Nucleus accumbens (tissue), 56 donors: ENCODE results near the gene FGF14.
A peak's percentile ranks its signal among the peaks of the same experiment; 100 is the strongest.
"Not testable (repeated sequence)": the region's sequence is repeated elsewhere in the genome, so short reads cannot be mapped to it uniquely, and the experiment has no call there.

Experiments
- DNase-seq, 56 donors: peaks; one replicate each; lab custom pipeline; 2025; lab: John Stamatoyannopoulos, UW

FGF14 gene

DNA sequence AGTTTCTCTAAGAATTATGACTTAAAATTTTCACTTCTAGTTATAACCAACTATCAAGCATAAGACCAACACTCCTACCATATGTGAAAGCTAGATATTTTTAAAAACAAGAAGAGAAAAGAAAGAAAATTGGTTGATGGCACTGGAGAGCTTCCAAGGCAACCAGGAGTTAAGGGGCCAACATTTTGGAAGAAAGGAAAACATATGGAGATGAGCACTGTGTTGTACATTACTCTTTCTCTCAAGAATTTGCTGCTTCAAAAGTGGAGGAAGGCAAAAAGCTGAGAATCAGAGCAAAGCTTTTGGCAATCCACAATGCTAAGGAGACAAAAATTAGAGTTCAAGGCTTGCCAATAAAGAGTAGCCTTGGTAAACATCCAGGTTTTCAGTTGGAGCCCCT is 503.2 kb downstream of the FGF14 start:
- no peak for DNase-seq

DNA sequence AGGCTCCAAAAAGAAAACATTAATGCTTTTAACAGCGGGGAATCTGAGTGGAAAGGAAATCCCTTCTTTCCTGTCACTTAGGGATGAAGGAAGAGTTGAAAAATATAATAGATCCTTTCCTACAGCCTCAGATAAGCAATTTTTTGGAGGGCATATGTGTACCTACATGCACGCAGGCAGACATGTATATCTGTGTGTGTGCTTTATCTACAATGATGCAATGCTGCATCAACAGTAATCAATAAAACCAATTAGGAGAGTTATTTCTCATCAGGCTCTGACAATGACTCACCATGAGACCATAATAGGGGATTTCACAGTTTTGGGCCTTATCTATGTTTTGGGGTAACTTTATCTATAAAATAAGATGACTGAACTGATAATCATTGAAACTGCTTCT is 505.3 kb downstream of the FGF14 start:
- no peak for DNase-seq

DNA sequence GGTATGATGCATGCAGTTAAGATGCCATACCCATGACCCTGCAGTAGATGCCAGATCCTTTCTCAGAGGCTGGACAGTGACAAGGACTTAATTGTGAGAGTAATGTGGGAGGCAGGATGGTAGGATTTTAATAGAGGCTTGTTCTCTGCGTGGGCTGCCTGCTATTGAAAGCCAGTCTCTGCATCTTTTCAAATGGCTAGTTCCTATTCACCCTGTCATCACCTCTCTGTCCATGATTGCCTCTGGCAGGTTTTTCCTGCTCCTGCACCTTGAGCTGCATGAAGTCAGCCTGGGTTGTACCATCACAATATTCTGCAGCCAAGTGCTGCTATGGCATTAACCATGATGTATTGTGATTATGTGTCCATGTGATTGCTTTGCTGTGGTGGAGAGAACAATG is 508.8 kb downstream of the FGF14 start:
- DNase-seq: no peak

DNA sequence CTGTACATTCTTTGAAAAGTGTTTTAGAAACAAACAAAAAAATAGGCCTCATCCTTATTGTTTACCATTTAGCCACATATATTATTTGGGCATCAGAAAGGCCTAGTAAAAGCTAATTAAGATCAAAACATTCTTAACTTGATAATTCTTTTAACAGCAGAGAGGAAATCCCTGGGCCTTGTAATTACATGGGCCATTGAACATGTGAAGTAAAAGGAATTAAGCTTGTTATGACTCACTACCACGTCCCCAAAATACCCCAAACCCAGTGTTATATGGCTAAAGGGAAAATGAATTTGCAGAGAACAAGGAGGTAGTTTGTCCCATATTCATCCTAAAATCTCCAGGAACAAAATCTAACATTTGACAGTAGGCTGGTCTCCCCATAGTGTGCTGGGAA is 509.6 kb downstream of the FGF14 start:
- DNase-seq: no peak

DNA sequence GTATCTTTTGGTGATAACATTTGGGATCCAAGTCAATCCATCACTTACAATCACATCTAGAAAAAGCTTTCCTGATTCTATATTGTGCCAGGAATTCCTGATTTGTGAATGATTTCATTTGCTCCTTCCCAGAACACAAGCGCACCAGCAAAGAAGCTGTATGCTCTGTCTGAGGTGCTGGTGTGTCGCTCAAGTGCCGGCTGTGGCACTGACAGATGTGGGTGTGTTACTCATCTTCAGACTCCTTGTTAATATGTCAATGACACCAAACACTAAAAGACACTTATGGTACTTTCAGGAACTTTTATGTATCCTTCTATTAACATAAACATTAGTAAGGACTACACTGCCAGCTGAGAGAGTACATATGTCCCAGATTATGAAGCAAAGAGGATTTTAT is 520.3 kb downstream of the FGF14 start:
- peak in 16 of 56 donors; percentile 0 to 29 (median 6) for DNase-seq

DNA sequence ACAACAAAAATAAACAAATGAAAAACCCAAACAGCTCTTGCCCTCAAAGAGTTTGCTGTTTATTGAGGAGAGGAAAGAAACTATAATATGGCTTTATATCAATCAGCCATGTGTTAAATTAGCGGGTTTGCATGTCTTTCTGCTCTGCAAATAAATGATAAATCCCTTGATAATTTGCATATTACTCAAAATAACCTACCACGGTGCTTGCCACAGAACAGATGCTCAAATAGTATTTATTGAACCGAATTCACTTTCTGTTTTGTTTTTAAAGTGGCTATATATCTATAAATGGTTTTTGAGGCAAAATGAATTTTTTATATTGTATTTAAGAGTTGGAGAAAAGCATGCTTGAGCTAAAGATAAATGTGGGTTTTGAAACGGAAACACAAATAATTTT is 521.3 kb downstream of the FGF14 start:
- DNase-seq: no peak

DNA sequence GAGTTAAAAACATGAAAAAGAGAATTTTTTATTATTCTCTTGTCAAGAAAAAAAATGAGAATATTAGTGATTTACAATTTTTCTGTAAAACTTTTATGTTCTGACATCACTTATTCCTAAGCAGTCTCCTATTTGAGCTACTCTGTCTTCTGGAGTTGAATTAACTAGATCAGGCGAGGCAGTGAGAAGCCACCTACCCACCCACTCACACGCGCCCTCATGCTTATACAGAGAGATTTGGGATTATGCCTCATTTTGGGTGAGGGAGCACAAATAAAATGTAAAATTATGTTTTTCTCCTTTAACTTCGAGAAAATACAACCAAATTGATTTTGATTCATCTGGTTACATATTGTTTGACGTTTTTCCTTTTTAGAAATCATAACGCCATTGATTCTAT is 524.9 kb downstream of the FGF14 start:
- DNase-seq: peak in 7 of 56 donors; percentile 1 to 12 (median 5)

DNA sequence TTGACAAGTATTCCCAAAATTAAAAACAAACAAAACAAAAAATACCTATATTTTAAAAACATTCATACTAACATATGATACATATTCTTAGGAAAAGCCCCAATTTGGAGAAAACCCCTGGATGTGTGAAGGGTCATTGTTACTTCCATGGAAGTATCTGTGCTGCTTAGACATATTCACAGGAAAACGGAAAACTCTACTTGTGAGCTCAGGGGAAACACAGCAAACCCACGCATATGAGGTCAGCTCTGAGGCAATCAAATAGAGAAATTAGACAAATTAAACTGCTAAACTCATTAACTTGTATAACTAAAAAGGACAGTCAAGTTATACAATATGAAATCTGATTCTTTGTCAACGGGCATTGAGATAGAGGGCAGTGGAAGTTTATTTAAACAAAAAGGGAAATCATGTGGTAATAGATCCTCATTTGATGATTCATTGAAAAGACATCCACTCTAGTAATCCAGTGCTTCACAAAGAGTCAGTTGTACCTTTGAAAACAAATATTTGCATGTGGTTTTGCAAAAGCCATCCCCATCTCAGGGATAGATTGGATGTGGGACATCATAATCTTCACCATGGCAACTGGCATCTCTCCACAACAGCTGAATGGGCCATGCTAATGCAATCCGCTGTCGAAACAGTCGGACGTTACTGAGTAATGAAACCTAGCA is 526.0 kb downstream of the FGF14 start:
- DNase-seq: peak in 1 of 56 donors; percentile 7

DNA sequence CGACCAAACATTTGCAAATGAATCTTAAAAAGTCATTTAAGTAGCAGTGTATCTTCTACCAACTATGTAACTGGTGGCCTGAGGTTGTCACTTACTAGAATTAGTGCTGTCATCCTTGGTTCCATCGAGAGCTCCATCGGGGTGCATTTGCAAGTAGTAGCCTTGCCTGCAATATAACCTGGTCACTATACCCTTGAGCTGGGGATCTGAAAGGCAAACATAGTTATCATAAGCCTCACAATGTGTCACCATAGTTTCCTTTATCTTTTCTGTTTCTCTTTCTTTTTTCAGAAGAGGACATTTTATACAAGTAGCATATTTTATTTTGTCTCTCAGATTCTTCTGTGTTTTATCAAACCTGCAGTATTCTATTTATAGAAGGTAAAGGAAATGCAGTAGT is 526.8 kb downstream of the FGF14 start:
- no peak for DNase-seq

DNA sequence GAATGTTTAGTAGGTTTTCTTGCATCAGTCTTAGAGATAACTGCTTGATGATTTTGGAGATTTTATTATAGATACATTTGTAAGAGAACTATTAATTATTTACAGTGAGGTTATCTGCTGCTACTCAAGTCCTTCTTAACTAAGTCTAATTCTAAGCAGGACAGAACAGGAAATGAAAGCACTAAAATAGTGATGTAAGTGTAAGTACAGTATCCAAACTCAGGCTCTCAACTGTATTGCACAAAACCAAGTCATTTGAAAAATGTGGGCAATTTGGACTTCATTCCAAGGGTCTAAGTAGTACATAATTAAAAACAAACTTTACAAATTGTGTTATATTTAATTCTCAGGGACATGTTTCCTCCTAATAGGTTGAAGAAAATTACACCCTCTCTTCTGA is 532.3 kb downstream of the FGF14 start:
- no peak for DNase-seq

DNA sequence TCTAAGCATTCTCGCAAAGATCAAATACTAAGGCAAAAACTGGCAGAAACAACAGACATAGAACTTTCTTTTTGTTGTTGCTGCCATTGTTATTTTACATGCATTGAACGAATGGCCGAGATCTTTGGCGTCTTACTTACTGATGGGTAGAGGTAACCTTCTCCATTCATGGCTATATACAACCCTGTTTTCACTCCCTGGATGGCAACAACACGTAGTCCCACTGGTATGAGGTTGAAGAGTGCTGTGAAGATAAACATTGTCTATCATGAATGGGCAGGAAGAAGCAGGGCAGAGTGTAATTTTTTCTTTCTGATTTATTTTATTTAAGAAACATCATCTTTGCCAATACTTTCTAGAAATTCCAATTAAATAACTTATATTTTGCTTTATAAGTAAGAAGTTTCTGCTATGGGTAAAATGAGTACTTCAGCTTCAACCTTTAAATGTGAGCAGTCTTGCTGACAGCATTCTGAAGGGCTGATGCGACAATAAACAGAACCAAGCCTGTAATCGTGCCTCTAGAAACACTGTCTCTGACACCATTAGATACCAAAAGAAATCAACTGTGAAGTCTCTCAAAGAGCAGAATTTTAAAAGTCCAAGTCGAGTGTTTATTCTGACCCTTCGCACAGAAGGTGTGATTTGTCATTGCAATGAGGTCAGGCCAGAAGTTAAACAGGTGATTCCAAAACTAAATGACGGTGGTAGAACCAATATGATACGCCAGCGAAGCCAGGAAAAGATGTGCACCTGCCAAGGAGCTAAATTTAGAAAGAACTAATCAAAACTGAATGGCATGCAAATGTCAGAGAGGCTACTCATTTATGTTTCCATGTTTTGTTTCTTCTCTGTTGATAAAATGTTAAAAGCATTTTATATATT is 533.0 kb downstream of the FGF14 start:
- no peak for DNase-seq

DNA sequence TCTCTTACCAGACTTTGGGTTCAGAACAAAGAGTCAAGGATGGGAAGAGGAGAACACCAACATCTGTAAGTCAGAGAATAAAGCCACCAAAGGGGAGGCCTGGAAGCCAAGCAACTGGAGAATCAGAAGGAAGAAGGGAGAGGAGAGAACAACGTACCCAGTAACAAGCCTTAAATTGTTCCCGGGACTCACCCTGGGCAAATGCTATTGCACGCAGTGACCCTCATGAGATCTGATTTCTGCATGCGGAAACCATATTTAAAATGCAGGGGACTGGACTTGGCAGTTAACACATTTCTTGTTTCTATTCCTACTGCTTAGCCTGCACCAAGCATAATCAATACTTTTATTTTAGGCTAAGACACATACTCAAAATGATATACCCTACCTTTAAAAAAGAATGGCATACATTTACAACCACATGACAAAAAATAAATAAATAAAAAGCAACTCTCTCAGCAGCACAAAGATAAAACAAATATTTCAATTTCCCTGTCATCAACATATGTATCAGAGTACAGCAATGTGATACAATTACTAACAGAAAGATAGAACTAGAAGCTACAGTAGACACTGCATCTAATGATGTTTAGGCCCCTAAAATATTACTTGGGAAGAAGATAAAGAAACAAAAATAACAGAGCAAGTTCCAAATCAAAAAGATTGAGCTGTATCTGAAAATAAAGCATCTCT is 534.8 kb downstream of the FGF14 start:
- no peak for DNase-seq

DNA sequence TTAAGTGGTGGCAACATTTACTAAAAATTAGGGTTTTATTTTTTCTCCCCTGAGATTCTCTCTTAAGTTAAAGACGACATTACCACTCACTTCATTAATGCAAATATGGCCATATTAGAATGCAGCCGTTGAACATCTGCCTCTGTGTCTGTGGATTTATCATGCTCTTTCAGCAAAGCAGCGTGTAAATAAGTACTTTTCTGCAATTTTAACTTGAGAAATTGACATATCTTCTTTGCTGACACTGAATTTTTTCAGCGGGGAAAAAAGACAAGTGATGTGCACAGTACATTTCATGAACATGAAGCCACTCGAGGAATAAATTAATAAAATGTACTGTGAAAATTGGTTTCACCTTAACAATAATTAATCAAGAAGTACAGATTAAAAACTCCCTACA is 543.0 kb downstream of the FGF14 start:
- DNase-seq: no peak

DNA sequence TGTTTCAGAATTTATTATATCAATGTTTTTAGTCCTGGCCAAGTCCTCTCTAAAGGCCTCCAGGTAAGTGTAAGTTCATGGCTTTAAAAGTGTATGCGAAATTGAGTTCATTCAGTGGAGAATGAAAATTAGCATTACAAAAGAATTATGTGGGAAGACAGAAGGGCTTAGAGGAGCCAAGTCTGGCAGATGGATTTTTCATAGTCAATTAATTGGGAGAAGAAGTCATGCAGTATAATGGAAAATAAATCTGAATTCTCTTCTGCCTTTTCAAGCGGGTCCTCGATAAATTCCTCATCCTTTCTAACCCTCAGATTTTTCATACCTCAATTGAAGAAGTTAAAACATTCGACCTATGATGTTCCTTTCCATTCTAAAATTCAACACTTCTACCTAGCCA is 555.1 kb downstream of the FGF14 start:
- DNase-seq: no peak

DNA sequence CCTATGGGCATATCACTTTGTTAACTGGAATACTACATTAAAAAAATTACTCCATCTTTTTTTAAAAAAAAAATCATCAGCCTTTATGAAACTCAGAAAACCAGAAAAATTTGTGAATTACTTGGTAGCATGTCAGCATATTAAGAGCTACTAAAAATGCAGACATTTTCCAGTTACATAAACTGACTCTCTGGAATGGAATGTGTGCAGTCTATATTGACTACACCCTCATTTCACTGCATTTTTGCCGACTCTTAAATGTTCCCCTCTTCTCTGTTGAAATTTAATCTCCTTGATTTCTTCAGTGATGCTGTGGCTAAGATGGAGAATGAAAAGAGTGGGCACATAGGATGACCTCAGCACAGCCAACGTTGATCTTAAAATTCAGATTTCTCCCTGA is 555.6 kb downstream of the FGF14 start:
- no peak for DNase-seq

DNA sequence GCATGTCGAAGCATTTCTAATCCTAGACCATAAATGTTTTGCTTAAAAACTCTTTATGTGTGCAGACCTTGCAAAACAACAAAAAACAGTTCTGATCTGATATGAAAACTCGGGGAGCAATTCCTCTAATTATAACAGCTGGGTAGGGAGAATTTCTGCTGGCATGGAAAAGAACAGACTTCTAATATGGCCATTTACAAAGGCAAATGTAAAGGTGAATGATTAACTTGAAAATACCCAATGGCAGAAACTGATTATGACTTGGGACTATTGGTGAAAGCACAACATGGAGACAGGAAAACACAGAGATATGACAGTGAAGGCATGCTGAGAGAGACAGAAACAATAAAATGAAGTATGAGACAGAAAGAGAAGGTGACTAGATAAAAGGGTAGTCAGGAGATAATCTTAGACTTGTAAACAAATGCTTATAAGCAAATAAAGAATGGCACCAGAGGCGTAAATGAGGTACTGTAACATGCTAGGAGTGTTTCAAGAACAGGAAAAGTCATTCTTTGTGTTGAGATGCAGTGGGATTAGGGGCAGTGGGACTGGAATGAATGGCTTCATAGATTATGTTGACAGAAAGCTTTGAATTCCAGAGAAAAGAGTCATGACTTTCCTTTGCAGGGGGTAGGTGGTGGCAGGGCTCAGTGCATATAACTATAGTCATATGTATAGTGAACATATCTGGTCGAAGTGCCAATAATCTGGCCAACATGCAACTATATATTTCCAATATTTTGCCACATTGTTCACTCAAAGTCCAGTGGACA is 556.4 kb downstream of the FGF14 start:
- DNase-seq: no peak

DNA sequence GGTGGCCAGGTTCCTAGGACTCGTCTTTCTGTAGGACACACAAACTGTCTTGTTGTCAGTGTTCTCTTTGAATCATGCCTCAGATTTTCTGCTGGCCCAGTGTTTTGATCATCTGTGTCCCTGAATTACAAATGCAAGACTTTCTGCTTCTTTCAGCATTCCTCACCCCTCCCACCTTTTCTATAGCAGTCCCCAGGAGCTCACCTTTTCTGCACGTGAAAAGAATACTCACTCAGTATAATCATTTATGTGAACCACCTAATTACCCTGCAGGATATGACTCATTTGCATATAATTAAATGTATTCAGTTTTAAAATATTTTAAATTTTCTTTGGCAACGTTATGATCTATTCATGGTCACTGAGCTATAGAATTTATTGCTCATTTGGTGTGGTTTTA is 560.1 kb downstream of the FGF14 start:
- DNase-seq: no peak

DNA sequence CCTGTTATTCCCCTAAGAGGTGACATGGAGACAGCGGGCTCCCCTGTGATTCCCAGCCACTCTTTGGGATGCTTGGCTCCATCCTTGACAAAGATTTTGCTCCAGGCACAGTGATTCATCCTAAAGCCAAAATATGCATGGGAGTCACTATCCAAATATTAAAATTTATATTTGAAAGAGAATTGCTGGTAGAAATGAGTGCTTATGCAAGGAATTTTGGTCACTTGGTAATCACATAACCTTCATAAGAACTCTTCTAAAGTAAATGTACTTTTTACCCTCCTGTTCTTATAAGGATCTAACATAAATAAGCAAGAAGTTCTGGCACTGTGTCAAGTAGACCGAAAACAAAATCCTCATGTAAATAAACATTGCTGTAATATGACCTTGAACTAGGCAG is 563.5 kb downstream of the FGF14 start:
- DNase-seq: no peak

DNA sequence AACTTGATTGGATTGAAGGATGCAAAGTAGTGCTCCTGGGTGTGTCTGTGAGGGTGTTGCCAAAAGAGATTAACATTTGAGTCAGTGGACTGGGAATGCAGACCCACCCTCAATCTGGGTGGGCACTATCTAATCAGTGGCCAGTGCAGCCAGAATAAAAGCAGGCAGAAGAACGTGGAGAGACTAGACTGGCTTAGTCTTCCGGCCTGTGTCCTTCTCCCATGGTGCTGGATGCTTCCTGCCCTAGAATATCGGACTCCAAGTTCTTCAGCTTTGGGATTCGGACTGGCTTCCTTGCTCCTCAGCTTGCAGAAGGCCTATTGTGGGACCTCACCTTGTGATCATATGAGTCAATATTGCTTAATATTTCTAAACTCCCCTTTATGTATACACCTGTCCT is 564.1 kb downstream of the FGF14 start:
- not testable (repeated sequence) for DNase-seq

DNA sequence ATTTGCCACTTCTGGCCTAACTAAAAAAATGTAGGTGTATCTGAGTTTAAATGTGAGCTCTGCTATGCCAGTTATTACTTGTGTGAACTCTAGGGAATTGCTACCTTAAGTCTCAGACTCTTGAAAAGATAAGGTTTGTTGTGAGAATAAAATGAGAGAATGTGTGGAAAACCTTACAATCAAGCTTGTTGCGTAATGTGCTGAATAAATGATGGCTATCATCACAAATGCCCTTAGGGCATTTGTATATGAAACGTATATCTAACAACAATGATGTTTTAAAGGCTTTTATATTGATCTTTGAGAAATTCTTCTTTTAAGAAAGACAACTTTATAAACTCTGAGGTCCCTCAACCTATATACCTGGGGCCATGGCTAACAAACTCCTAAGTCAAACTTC is 564.6 kb downstream of the FGF14 start:
- no peak for DNase-seq

DNA sequence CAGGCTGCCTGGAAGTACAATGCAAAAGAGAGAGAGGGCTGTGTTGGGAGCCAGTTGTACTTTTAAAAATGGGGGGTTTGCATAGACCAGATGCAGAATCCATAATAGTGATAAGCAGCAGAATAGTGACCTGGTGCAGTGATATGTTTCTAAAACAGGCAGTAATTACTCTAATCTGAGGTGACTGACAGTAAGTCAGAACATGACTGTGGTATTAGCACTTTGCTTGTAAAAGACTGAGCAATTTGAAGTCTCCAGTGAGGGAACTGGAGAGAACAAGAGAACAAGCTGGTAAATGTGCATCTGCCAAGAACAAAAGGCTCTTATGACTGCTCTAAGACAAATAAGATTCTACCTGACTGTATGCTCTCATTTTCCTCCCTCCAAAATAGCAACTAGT is 565.9 kb downstream of the FGF14 start:
- DNase-seq: no peak
